Measurements from ENCODE around the gene PRKG1. TPM values are rescaled to one million over a fixed set of nuclear protein-coding genes. Genes with fewer than 3 reads are reported as not detected.

PRKG1 gene
- total and polyA plus RNA-seq, 4 donors, result 0.46 to 5.1 (median 1.5) TPM

DNA sequence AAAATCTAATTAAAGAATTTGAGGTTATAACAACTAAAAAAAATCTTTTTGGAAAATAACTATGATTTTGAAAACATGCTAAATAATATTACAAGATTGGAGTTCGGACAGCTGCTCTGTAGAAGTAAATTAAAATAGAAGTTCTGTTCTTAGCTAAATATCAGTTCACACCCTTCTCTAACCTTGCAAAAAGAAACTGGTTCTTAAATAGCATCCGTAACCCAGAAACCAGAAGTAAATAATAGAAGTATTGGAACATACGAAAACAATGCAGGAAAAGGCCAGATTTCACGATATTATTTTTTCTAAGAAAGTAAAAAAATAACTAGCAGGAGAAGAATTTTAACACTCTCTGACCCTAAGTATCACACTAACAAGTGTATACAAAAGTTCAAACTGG lies 164.7 kb downstream of the PRKG1 start (continued):
- no peak for TF ChIP-seq RAD21 (IDR thresholded peaks at IDR 0.05)

DNA sequence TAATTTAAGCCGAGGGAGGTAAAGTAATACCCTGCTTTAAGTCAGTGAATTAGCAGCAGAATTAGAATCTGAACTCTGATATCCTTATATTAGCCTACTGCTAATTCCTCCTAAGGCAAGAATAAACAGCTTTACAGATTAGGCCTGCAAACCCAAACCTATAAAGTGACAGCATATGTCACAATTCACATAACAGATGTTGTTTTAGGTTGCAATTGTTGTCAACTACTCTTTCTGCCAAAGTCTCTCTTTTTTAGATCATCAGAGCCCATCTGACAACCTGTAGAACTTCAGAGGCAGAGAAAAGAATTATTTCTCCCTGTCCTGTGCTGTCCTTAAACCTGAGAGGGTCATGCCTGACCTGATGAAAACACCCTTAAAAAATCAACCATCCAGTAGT lies 167.2 kb downstream of the PRKG1 start:
- no peak for DNase-seq (ENCODE audit: low spot score)
- Histone ChIP-seq H3K4me3 (ENCODE audit: low read depth in 1 of 3, low read length in 3 of 3) (no peak overlapping the region), H3K9ac (ENCODE audit: low read depth in 1 of 2, low read length in 2 of 2) (no peak overlapping the region), H3K9me3 (ENCODE audit: control insufficient read depth in 4 of 4, low read length in 3 of 4) (no peaks in the 10 kb centered on the region), H3K4me1 (ENCODE audit: control insufficient read depth in 4 of 4, insufficient read depth in 4 of 4, low read length in 3 of 4) (no peaks in the 10 kb centered on the region), H3K27me3 (ENCODE audit: control insufficient read depth in 4 of 4, insufficient read depth in 4 of 4, low read length in 3 of 4) (peaks cover 0 to 3% (median 0%) of the 10 kb centered on the region in 4 donors), H3K36me3 (ENCODE audit: control insufficient read depth in 4 of 4, insufficient read depth in 3 of 4, low read depth in 1 of 4, low read length in 3 of 4) (no peaks in the 10 kb centered on the region), H3K27ac (ENCODE audit: low read depth in 1 of 2, low read length in 2 of 2) (no peak overlapping the region)
- WGBS, result 66% methylated on average over 1 of the region's 1 CpG
- TF ChIP-seq SP1 (IDR thresholded peaks at IDR 0.05), result no peak
- no peak for TF ChIP-seq NR2F2 (IDR thresholded peaks at IDR 0.05)
- TF ChIP-seq RXRA (IDR thresholded peaks at IDR 0.05), result no peak
- TF ChIP-seq TAF1 (conservative IDR thresholded peaks at IDR 0.05), result no peak
- TF ChIP-seq FOXA1 (IDR thresholded peaks at IDR 0.05), result no peak
- no peak for TF ChIP-seq HNF4A (conservative IDR thresholded peaks at IDR 0.05)
- no peak for TF ChIP-seq EGR1 (IDR thresholded peaks at IDR 0.05; ENCODE audit: low read depth in 2 of 2)
- no peak for TF ChIP-seq MAX (IDR thresholded peaks at IDR 0.05)
- no peak for TF ChIP-seq ATF3 (IDR thresholded peaks at IDR 0.05)
- no peak for TF ChIP-seq RAD21 (IDR thresholded peaks at IDR 0.05)
- no peak for TF ChIP-seq REST (IDR thresholded peaks at IDR 0.05)
- TF ChIP-seq JUND (IDR thresholded peaks at IDR 0.05), result no peak
- TF ChIP-seq CTCF (IDR thresholded peaks at IDR 0.05; ENCODE audit: low read depth, low read length, missing input control), result no peak
- TF ChIP-seq FOXA2 (IDR thresholded peaks at IDR 0.05), result no peak

GRCh38 chr10:51242393-51242792 lies 168.1 kb downstream of the PRKG1 start:
- TF ChIP-seq ATF3 (IDR thresholded peaks at IDR 0.05) (no peak), YY1 (IDR thresholded peaks at IDR 0.05) (no peak), SP1 (IDR thresholded peaks at IDR 0.05) (no peak)
- DNase-seq (ENCODE audit: low spot score), result no peak
- H3K36me3 ChIP-seq (ENCODE audit: control insufficient read depth in 4 of 4, insufficient read depth in 3 of 4, low read depth in 1 of 4, low read length in 3 of 4), result no peaks in the 10 kb centered on the region
- no peak overlapping the region for H3K27ac ChIP-seq (ENCODE audit: low read depth in 1 of 2, low read length in 2 of 2)
- no peak overlapping the region for H3K4me3 ChIP-seq (ENCODE audit: low read depth in 1 of 3, low read length in 3 of 3)
- 34% methylated on average over 2 of the region's 2 CpGs for WGBS
- H3K9me3 ChIP-seq (ENCODE audit: control insufficient read depth in 4 of 4, low read length in 3 of 4), result no peaks in the 10 kb centered on the region
- peaks cover 0 to 3% (median 0%) of the 10 kb centered on the region in 4 donors for H3K27me3 ChIP-seq (ENCODE audit: control insufficient read depth in 4 of 4, insufficient read depth in 4 of 4, low read length in 3 of 4)
- no peaks in the 10 kb centered on the region for H3K4me1 ChIP-seq (ENCODE audit: control insufficient read depth in 4 of 4, insufficient read depth in 4 of 4, low read length in 3 of 4)
- H3K9ac ChIP-seq (ENCODE audit: low read depth in 1 of 2, low read length in 2 of 2), result no peak overlapping the region
